Measurements from ENCODE around the gene POLDIP3.
"Not testable (repeated sequence)": the region's sequence is repeated elsewhere in the genome, so short reads cannot be mapped to it uniquely, and the experiment has no call there.

POLDIP3 gene

DNA sequence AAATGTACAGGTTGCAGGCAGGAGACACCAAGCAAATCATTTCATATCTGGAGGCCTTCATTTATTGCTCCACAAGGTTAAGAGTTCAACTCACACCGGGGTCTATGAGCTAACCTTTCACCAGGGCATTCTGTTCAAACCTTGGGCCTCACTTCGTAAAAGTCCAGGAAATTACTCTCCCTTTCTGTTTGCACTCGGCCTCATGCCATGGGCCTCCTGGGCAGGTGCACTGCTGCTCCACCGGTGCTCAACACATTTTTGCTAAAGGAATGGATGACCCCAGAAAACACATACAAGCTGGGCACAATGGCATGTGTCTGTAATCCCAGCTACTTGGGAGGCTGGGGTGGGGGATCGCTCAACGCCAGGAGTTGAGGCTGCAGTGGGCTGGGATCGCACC is 78.5 kb downstream of the POLDIP3 start:
- TF ChIP-seq, protein P1, sequence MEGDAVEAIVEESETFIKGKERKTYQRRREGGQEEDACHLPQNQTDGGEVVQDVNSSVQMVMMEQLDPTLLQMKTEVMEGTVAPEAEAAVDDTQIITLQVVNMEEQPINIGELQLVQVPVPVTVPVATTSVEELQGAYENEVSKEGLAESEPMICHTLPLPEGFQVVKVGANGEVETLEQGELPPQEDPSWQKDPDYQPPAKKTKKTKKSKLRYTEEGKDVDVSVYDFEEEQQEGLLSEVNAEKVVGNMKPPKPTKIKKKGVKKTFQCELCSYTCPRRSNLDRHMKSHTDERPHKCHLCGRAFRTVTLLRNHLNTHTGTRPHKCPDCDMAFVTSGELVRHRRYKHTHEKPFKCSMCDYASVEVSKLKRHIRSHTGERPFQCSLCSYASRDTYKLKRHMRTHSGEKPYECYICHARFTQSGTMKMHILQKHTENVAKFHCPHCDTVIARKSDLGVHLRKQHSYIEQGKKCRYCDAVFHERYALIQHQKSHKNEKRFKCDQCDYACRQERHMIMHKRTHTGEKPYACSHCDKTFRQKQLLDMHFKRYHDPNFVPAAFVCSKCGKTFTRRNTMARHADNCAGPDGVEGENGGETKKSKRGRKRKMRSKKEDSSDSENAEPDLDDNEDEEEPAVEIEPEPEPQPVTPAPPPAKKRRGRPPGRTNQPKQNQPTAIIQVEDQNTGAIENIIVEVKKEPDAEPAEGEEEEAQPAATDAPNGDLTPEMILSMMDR (IDR thresholded peaks at IDR 0.05), result no peak
- Histone ChIP-seq H3K4me3 (no peak overlapping the region), H3K27ac (no peak overlapping the region)
- DNase-seq (ENCODE audit: low spot score), result no peak

DNA sequence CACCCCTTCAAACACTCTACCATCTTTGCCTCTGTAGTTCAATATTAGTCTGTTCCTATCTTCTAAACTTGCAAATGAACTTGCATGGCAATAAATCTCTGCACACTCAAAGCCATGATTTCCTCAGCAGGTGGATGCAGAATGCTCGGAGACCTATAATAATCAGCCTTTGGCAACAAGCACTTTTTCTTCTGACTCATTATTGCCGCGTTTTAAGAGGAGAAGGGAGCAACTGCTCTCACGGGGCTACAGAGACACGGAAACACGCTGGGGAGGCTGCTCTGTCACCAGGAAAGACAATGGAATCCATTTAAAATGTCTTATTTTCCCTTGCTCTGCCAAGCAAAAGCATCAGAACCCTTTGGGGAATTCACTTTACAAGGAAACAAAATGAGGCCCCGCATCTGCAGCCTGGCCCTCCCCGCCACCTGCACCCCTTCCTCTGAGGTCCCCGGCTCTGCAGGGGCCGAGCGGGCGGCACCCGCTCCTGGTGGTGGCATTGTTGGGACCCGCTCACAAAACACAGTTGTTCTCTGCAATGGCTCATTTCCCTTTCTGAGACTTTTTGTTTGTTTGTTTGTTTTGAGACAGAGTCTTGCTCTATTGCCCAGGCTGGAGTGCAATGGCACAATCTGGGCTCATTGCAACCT is 79.5 kb downstream of the POLDIP3 start:
- not testable (repeated sequence) for H3K27ac ChIP-seq; DNase-seq (ENCODE audit: low spot score); H3K4me3 ChIP-seq

Data from coronary artery (tissue), 2 donors.